ENCODE results near the gene KIF5B.
"Not testable (repeated sequence)": the region's sequence is repeated elsewhere in the genome, so short reads cannot be mapped to it uniquely, and the experiment has no call there.

The KIF5B gene

GRCh38 chr10:31977440-31978155 lies 78.6 kb downstream of the KIF5B start:
- no peak for DNase-seq
- peak overlapping the region; percentile 1 to 22 for H3K4me3 Mint-ChIP-seq
- H3K27ac Mint-ChIP-seq = no peak overlapping the region
- peaks cover 2 to 3% of the 10 kb centered on the region in 2 donors for H3K9me3 Mint-ChIP-seq
- peaks cover 8 to 14% of the 10 kb centered on the region in 2 donors for H3K4me1 Mint-ChIP-seq
- H3K27me3 Mint-ChIP-seq = no peaks in the 10 kb centered on the region
- H3K36me3 Mint-ChIP-seq = peaks cover 3% of the 10 kb centered on the region in 2 donors
- ATAC-seq (replicated peaks) = peak; percentile 97 to 98

- ATAC-seq (replicated peaks) (no peak), DNase-seq (no peak)
- no peaks in the 10 kb centered on the region for H3K9me3 Mint-ChIP-seq
- no peaks in the 10 kb centered on the region for H3K27me3 Mint-ChIP-seq
- H3K27ac Mint-ChIP-seq = no peak overlapping the region
- peaks cover 8 to 14% of the 10 kb centered on the region in 2 donors for H3K4me1 Mint-ChIP-seq
- H3K4me3 Mint-ChIP-seq = no peak overlapping the region
- H3K36me3 Mint-ChIP-seq = peaks cover 0 to 3% of the 10 kb centered on the region in 2 donors
Measured at GRCh38 chr10:31975157-31975765, 81.0 kb downstream of the KIF5B start.

DNA sequence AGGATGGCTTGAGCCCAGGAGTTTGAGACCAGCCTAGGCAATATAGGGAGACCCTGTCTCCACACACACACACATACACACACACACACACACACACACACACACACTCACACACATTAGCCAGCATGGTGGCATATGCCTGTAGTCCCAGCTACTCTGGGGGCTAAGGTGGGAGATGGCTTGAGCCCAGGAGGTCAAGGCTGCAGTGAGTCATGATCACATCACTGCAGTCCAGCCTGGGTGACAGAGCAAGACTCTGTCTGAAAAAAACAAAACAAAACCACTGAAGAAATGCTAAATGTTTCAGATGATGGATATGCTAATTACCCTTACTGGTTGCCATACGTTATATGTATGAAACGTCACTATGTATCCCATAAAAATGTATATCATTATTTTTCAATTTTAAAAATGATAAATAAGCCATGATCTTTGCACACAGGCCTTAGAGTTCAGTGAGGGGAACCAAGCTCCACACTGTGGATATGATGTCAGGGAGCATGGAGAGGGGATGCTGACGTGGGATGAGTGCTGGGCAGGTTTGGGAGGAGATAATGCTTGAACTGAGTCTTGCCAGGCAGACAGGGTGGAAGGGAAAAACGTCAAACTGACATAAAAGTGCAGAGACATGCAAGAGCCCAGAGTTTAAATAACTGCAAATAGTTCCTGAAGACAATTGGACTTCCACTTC lies 81.6 kb downstream of the KIF5B start:
- no peaks in the 10 kb centered on the region for H3K9me3 Mint-ChIP-seq
- no peak overlapping the region for H3K4me3 Mint-ChIP-seq
- DNase-seq (no peak), ATAC-seq (replicated peaks) (no peak)
- H3K27ac Mint-ChIP-seq = no peak overlapping the region
- peaks cover 0 to 3% of the 10 kb centered on the region in 2 donors for H3K36me3 Mint-ChIP-seq
- H3K27me3 Mint-ChIP-seq = no peaks in the 10 kb centered on the region
- H3K4me1 Mint-ChIP-seq = peaks cover 8 to 14% of the 10 kb centered on the region in 2 donors

DNA sequence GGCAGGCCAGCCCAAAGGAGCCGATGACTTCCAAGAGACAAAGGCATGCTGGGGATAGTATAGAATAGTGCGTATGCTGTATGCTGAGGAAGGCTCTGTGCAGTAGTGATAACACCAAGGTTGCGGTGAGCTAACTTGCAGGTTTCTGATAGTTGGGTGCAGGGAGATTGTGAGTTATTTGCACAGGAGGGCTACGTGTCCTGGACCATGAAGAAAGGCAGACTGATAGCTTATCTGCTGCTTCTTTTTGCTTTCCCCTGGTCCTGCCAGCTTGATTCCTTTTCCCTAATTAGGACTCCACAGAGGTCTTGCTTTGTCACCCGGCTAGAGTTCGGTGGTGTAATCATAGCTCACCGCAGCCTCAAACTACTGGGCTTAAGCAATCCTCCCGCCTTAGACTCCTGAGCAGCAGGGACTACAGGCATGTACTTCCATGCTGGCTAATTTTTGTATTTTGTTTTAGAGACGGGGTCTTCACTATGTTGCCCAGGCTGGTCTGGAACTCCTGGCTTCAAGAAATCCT lies 83.6 kb downstream of the KIF5B start:
- Mint-ChIP-seq H3K4me1 (peaks cover 4 to 8% of the 10 kb centered on the region in 2 donors), H3K27me3 (no peaks in the 10 kb centered on the region), H3K36me3 (peaks cover 0 to 3% of the 10 kb centered on the region in 2 donors), H3K9me3 (no peaks in the 10 kb centered on the region), H3K27ac (no peak overlapping the region), H3K4me3 (no peak overlapping the region)
- ATAC-seq (replicated peaks) = no peak
- DNase-seq = no peak

GRCh38 chr10:31969847-31970246 lies 86.4 kb downstream of the KIF5B start:
- DNase-seq; H3K4me3 Mint-ChIP-seq; H3K4me1 Mint-ChIP-seq; H3K36me3 Mint-ChIP-seq; H3K27ac Mint-ChIP-seq; ATAC-seq (replicated peaks); H3K9me3 Mint-ChIP-seq; H3K27me3 Mint-ChIP-seq: not testable (repeated sequence)

- Mint-ChIP-seq H3K9me3 (peaks cover 0 to 3% of the 10 kb centered on the region in 2 donors), H3K27me3 (no peaks in the 10 kb centered on the region), H3K36me3 (peaks cover 0 to 6% of the 10 kb centered on the region in 2 donors), H3K4me3 (no peak overlapping the region), H3K27ac (no peak overlapping the region), H3K4me1 (peaks cover 15 to 19% of the 10 kb centered on the region in 2 donors)
- no peak for DNase-seq
- no peak for ATAC-seq (replicated peaks)
Measured at GRCh38 chr10:31963589-31963980, 92.6 kb downstream of the KIF5B start.

DNA sequence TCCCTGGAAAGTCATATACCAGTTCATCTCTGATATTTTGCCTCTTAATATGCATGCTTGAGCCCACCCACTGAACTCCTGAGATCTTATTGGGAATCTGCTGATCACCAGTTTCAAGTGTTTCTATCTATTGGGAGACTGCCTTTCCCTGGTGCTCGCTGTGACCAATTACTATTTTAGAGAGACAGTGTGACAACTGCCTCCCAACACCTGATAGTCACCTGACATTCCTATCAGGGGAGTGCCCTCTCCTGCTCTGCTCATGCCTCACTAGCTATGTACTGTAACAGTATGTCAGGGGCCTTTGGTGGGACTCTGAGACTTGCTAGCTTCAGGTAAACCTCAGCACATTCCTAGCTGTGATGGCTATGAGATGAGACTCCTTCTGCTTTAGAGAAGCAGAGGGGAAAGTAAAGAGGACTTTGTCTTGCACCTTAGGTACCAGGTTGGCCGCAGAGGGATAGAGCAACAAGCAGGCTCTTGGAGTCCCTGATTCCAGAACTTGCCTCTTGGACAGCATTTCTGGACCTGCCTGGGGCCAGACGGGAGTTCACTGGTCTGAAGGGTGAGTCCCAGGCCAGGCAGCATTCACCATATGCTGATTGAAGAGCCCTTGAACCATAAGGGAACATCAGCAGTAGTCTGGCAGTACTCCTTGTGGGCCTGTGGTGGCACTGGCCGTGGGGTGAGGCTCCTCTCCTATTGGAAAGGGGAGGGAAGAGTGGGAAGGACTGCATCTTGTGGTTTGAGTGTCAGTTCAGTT lies 93.2 kb downstream of the KIF5B start:
- ATAC-seq (replicated peaks) = no peak
- no peak overlapping the region for H3K27ac Mint-ChIP-seq

GRCh38 chr10:31961277-31962074 lies 94.7 kb downstream of the KIF5B start:
- peaks cover 0 to 3% of the 10 kb centered on the region in 2 donors for H3K9me3 Mint-ChIP-seq
- DNase-seq (peak; percentile 15), ATAC-seq (replicated peaks) (peak; percentile 93 to 94)
- H3K27me3 Mint-ChIP-seq = no peaks in the 10 kb centered on the region
- peaks cover under 1 to 6% of the 10 kb centered on the region in 2 donors for H3K36me3 Mint-ChIP-seq
- peaks cover 15 to 19% of the 10 kb centered on the region in 2 donors for H3K4me1 Mint-ChIP-seq
- H3K27ac Mint-ChIP-seq = no peak overlapping the region
- peak overlapping the region; percentile 16 to 57 for H3K4me3 Mint-ChIP-seq

More for the DNA sequence above, 93.2 kb downstream of the KIF5B start:
- peaks cover 0 to 3% of the 10 kb centered on the region in 2 donors for H3K9me3 Mint-ChIP-seq
- no peak for DNase-seq
- peaks cover 15 to 19% of the 10 kb centered on the region in 2 donors for H3K4me1 Mint-ChIP-seq
- H3K4me3 Mint-ChIP-seq = no peak overlapping the region
- H3K36me3 Mint-ChIP-seq = peaks cover 0 to 6% of the 10 kb centered on the region in 2 donors
- H3K27me3 Mint-ChIP-seq = no peaks in the 10 kb centered on the region

DNA sequence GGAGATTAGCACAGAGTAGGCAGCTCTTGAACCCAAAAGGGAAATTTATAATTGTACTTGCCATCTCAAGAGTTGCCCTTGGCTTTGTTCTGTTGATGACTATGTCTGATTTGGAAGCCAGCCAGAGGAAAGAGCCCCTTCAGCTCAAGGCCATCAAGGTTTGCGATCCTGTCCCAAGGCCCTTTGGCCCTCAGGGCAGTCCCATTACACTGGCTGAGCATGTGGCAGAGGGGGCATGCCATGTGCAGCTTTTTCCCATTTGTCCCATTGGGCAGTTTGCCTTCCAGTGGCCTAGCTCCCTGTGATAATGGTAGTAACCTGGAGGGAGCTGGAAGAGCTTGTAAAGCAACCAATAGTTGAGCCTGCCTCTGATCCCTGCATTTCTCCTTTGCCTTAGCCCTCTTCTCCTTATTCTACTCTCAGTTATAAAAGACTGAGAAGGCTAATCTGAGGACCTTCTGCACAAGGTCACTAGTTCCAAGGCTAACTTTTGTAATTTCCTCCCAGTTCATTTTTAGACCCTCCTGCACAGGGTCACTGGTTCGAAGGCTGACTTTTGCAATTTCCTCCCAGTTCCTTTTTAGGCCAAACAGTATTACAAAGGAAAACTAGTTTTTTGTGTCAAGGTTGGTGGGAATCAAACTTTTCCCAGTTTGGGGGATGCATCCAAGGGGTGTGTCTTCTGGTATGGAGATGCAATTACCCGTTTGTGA lies 96.6 kb downstream of the KIF5B start:
- peaks cover 5 to 9% of the 10 kb centered on the region in 2 donors for H3K9me3 Mint-ChIP-seq
- H3K4me1 Mint-ChIP-seq = peaks cover 15 to 19% of the 10 kb centered on the region in 2 donors
- peaks cover 11 to 13% of the 10 kb centered on the region in 2 donors for H3K36me3 Mint-ChIP-seq
- H3K27ac Mint-ChIP-seq = no peak overlapping the region
- ATAC-seq (replicated peaks) = no peak
- DNase-seq = no peak
- no peaks in the 10 kb centered on the region for H3K27me3 Mint-ChIP-seq
- no peak overlapping the region for H3K4me3 Mint-ChIP-seq
